H9 (cell line): Measurements from ENCODE around the gene MYOZ3. TPM values are rescaled to one million over a fixed set of nuclear protein-coding genes. Genes with fewer than 3 reads are reported as not detected.

Experiments used
- DNase-seq: peaks from one replicate; pipeline ENCODE4 v3.0.0-alpha.2; 2017
- H2AFZ ChIP-seq: one replicate; pipeline ENCODE4 v1.6.1; 2013; ENCODE audit warnings: mild to moderate bottlenecking, low read length, control low read depth, moderate library complexity
- H2AK5ac ChIP-seq: 2 replicates; pipeline ENCODE4 v1.6.1; 2013; ENCODE audit warnings: low read length, control low read depth, mixed read lengths; ENCODE audit not compliant: insufficient read length
- H2BK120ac ChIP-seq: one replicate; pipeline ENCODE4 v1.6.1; 2013; ENCODE audit warnings: low read depth, mild to moderate bottlenecking, low read length, control low read depth, inconsistent platforms; ENCODE audit not compliant: poor library complexity, severe bottlenecking
- H2BK12ac ChIP-seq: 2 replicates; pipeline ENCODE4 v1.6.1; 2013; ENCODE audit warnings: low read length, control low read depth, mixed read lengths, low read depth; ENCODE audit not compliant: insufficient read length
- H2BK15ac ChIP-seq: 2 replicates; pipeline ENCODE4 v1.6.1; 2013; ENCODE audit warnings: low read depth, low read length, control low read depth
- H2BK20ac ChIP-seq: one replicate; pipeline ENCODE4 v1.6.1; 2013; ENCODE audit warnings: low read depth, mild to moderate bottlenecking, low read length, control low read depth, inconsistent platforms; ENCODE audit not compliant: poor library complexity, severe bottlenecking
- H2BK5ac ChIP-seq: 2 replicates; pipeline ENCODE4 v1.6.1; 2013; ENCODE audit warnings: low read length, control low read depth, mixed read lengths; ENCODE audit not compliant: insufficient read length
- H3K14ac ChIP-seq: 2 replicates; pipeline ENCODE4 v1.6.1; 2013; ENCODE audit warnings: low read length, control low read depth; ENCODE audit not compliant: insufficient read depth
- H3K18ac ChIP-seq: 2 replicates; pipeline ENCODE4 v1.6.1; 2013; ENCODE audit warnings: low read depth, mild to moderate bottlenecking, mixed read lengths, low read length, control low read depth; ENCODE audit not compliant: insufficient read length
- H3K23ac ChIP-seq: 2 replicates; pipeline ENCODE4 v1.6.1; 2013; ENCODE audit warnings: low read length, control low read depth, mixed read lengths, low read depth; ENCODE audit not compliant: insufficient read length
- H3K23me2 ChIP-seq: 2 replicates; pipeline ENCODE4 v1.6.1; 2013; ENCODE audit warnings: low read depth, mild to moderate bottlenecking, mixed read lengths, low read length, control low read depth; ENCODE audit not compliant: insufficient read length, poor library complexity, severe bottlenecking
- H3K27ac ChIP-seq: 2 replicates; pipeline ENCODE4 v1.5.1; 2013; ENCODE audit warnings: low read length, control low read depth, mixed read lengths, low read depth; ENCODE audit not compliant: insufficient read length
- H3K27me3 ChIP-seq: 2 replicates; pipeline ENCODE4 v1.6.1; 2013; ENCODE audit warnings: low read length, control low read depth, inconsistent platforms; ENCODE audit not compliant: insufficient read depth
- H3K4ac ChIP-seq: 2 replicates; pipeline ENCODE4 v1.6.1; 2013; ENCODE audit warnings: low read depth, mild to moderate bottlenecking, control low read depth, inconsistent platforms, low read length, moderate library complexity
- H3K4me1 ChIP-seq: 2 replicates; pipeline ENCODE4 v1.6.1; 2013; ENCODE audit warnings: low read length, control low read depth, inconsistent platforms; ENCODE audit not compliant: insufficient read depth
- H3K4me2 ChIP-seq: 2 replicates; pipeline ENCODE4 v1.6.1; 2013; ENCODE audit warnings: low read length, control low read depth, mixed read lengths; ENCODE audit not compliant: insufficient read length, insufficient read depth
- H3K56ac ChIP-seq: 2 replicates; pipeline ENCODE4 v1.6.1; 2013; ENCODE audit warnings: low read depth, mild to moderate bottlenecking, mixed read lengths, low read length, control low read depth; ENCODE audit not compliant: insufficient read length
- H3K79me1 ChIP-seq: 2 replicates; pipeline ENCODE4 v1.6.1; 2013; ENCODE audit warnings: low read depth, mild to moderate bottlenecking, moderate library complexity, low read length, control low read depth, inconsistent platforms; ENCODE audit not compliant: insufficient read depth, poor library complexity, severe bottlenecking
- H3K79me2 ChIP-seq: 2 replicates; pipeline ENCODE4 v1.6.1; 2013; ENCODE audit warnings: low read length, control low read depth, inconsistent platforms; ENCODE audit not compliant: insufficient read depth
- H3K9ac ChIP-seq: 2 replicates; pipeline ENCODE4 v1.6.1; 2013; ENCODE audit warnings: low read length, control low read depth, mixed read lengths; ENCODE audit not compliant: insufficient read length; ENCODE audit errors: extremely low read depth
- H3K9me3 ChIP-seq: one replicate; pipeline ENCODE4 v1.6.1; 2013; ENCODE audit warnings: low read depth, low read length, inconsistent platforms; ENCODE audit not compliant: control insufficient read depth
- H3T11ph ChIP-seq: one replicate; pipeline ENCODE4 v1.6.1; 2013; ENCODE audit warnings: mild to moderate bottlenecking, low read length, control low read depth, inconsistent platforms
- H4K20me1 ChIP-seq: one replicate; pipeline ENCODE4 v1.6.1; 2013; ENCODE audit not compliant: control insufficient read depth, insufficient read length, insufficient read depth
- H4K5ac ChIP-seq: 2 replicates; pipeline ENCODE4 v1.6.1; 2013; ENCODE audit warnings: low read depth, mild to moderate bottlenecking, mixed read lengths, low read length, control low read depth; ENCODE audit not compliant: insufficient read length
- H4K8ac ChIP-seq: replicated peaks from 2 replicates; pipeline ENCODE4 v1.6.1; 2013; ENCODE audit warnings: low read length, control low read depth, mixed read lengths, low read depth; ENCODE audit not compliant: insufficient read length
- H4K91ac ChIP-seq: 2 replicates; pipeline ENCODE4 v1.6.1; 2013; ENCODE audit warnings: low read depth, mild to moderate bottlenecking, moderate library complexity, mixed read lengths, low read length, control low read depth; ENCODE audit not compliant: insufficient read length
- H3K27ac Mint-ChIP-seq, 3 experiments: 2 replicates in 2 of 3; 3 replicates in 1 of 3; pipeline ENCODE4 v1.8.0; 2020 to 2021; ENCODE audit warnings: mixed read lengths in 3 of 3, mild to moderate bottlenecking in 1 of 3, moderate library complexity in 1 of 3
- H3K27me3 Mint-ChIP-seq: 2 replicates; pipeline ENCODE4 v1.8.0; 2021; ENCODE audit warnings: low read depth, mild to moderate bottlenecking, moderate library complexity, mixed read lengths
- H3K36me3 Mint-ChIP-seq, 3 experiments: 2 replicates in 2 of 3; 3 replicates in 1 of 3; pipeline ENCODE4 v1.8.0; 2020 to 2021; ENCODE audit warnings: low read depth in 3 of 3, mixed read lengths in 3 of 3; ENCODE audit not compliant: insufficient read depth in 1 of 3
- H3K4me1 Mint-ChIP-seq, 2 experiments: 2 replicates each; pipeline ENCODE4 v1.8.0; 2020; ENCODE audit warnings: mixed read lengths in 2 of 2
- H3K4me3 Mint-ChIP-seq, 2 experiments: 2 replicates in 1 of 2; 3 replicates in 1 of 2; pipeline ENCODE4 v1.8.0; 2020 to 2021; ENCODE audit warnings: mild to moderate bottlenecking in 2 of 2, mixed read lengths in 2 of 2, moderate library complexity in 1 of 2
- H3K9me3 Mint-ChIP-seq, 2 experiments: 2 replicates in 1 of 2; 3 replicates in 1 of 2; pipeline ENCODE4 v1.8.0; 2020; ENCODE audit warnings: mild to moderate bottlenecking in 2 of 2, mixed read lengths in 2 of 2, moderate library complexity in 1 of 2
- WGBS: extraction: QIAGEN DNeasy Blood & Tissue Kit; methylation state at CpG from one replicate; pipeline ENCODE4 v1.1.7; 2013; ENCODE audit warnings: missing lambda C conversion rate, low lambda C conversion rate, mixed read lengths; ENCODE audit not compliant: insufficient read length; ENCODE audit errors: extremely low coverage; 5-methylcytosine and 5-hydroxymethylcytosine counted together
- total RNA-seq: library from RNA; stranded (reverse); gene quantifications from 2 replicates; pipeline ENCODE4 v1.2.1, GENCODE V29; 2021
- TF ChIP-seq, protein P1 (sequence below): fragments of 200-600 bp; sonication (generic); conservative IDR thresholded peaks from 3 replicates; pipeline ENCODE4 v1.8.0; 2021; ENCODE audit warnings: antibody characterized with exemption, mild to moderate bottlenecking

Gene MYOZ3
- total RNA-seq, 1 experiment from 2014 or later = 18.1 TPM

GRCh38 chr5:150670948-150671310 is 9.9 kb downstream of the MYOZ3 start:
- Histone ChIP-seq H3K27ac (no peak overlapping the region), H3K79me1 (no peaks in the 10 kb centered on the region), H3K79me2 (no peaks in the 10 kb centered on the region), H2BK5ac (no peak overlapping the region), H4K91ac (no peak overlapping the region), H3T11ph (no peak overlapping the region), H3K23ac (no peak overlapping the region), H3K14ac (no peak overlapping the region), H3K56ac (no peak overlapping the region), H4K20me1 (no peaks in the 10 kb centered on the region), H3K9ac (no peak overlapping the region), H2BK120ac (no peak overlapping the region), H3K4ac (no peak overlapping the region), H3K23me2 (peaks cover 7% of the 10 kb centered on the region), H3K4me1 (peaks cover 3% of the 10 kb centered on the region; the same call in 1 of the 2 replicates), H3K18ac (no peak overlapping the region), H3K9me3 (no peaks in the 10 kb centered on the region), H2BK15ac (no peak overlapping the region), H3K4me2 (peak overlapping the region; percentile 74), H2AK5ac (no peak overlapping the region), H4K5ac (no peak overlapping the region), H2BK12ac (no peak overlapping the region), H2AFZ (no peak overlapping the region), H2BK20ac (no peak overlapping the region), H3K27me3 (no peaks in the 10 kb centered on the region), H4K8ac (no peak overlapping the region)
- Mint-ChIP-seq H3K27me3 (no peaks in the 10 kb centered on the region), H3K27ac (peak overlapping the region in 2 of 3 experiments; percentile 77 to 86; a peak in 3 of 7 replicates), H3K4me3 (peak overlapping the region; percentile 87), H3K4me1 (peaks cover 29 to 30% of the 10 kb centered on the region in 2 experiments), H3K9me3 (no peaks in the 10 kb centered on the region; a peak in 1 of 5 replicates), H3K36me3 (peaks cover 5 to 9% (median 8%) of the 10 kb centered on the region in 3 experiments; a peak in 6 of 7 replicates)
- no peak for DNase-seq
- no CpG with 5 or more reads among the region's 2 CpGs for WGBS
- TF ChIP-seq, protein P1, sequence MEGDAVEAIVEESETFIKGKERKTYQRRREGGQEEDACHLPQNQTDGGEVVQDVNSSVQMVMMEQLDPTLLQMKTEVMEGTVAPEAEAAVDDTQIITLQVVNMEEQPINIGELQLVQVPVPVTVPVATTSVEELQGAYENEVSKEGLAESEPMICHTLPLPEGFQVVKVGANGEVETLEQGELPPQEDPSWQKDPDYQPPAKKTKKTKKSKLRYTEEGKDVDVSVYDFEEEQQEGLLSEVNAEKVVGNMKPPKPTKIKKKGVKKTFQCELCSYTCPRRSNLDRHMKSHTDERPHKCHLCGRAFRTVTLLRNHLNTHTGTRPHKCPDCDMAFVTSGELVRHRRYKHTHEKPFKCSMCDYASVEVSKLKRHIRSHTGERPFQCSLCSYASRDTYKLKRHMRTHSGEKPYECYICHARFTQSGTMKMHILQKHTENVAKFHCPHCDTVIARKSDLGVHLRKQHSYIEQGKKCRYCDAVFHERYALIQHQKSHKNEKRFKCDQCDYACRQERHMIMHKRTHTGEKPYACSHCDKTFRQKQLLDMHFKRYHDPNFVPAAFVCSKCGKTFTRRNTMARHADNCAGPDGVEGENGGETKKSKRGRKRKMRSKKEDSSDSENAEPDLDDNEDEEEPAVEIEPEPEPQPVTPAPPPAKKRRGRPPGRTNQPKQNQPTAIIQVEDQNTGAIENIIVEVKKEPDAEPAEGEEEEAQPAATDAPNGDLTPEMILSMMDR = no peak
